GM21576 (cell line): Measurements from ENCODE around the gene SCN1B.
"Not testable (repeated sequence)": the region's sequence is repeated elsewhere in the genome, so short reads cannot be mapped to it uniquely, and the experiment has no call there.

ENCODE experiments used
- ATAC-seq: cut with Tn5 transposase; IDR thresholded peaks from one replicate; pipeline ENCODE4 v1.9.1; 2021; ENCODE audit warnings: mild to moderate bottlenecking, moderate library complexity; ENCODE audit not compliant: unreplicated experiment

Gene SCN1B

GRCh38 chr19:35000647-35001501, 29.4 kb upstream of the SCN1B start:
- ATAC-seq = no peak

DNA sequence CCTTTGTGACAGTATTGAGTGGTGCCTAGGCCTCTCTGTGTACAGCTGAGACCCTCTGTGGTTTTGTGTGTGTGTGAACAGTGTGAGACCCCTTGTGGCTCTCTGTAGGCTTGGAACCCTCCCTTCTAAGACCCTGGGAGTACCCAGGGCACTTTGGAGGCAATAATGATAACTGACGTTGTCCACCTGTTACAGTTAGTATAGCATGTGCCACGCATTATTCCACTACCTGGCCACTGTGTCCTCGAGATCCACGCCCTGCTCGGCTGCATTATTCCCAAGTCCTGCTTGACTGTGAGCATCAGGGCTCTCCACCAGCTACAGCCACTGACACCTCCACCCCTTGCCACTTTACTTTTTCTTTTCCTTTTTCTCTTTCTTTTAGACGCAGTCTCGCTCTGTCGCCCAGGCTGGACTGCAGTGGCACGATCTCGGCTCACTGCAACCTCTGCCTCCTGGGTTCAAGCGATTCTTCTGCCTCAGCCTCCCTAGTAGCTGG, 28.2 kb upstream of the SCN1B start:
- no peak for ATAC-seq

DNA sequence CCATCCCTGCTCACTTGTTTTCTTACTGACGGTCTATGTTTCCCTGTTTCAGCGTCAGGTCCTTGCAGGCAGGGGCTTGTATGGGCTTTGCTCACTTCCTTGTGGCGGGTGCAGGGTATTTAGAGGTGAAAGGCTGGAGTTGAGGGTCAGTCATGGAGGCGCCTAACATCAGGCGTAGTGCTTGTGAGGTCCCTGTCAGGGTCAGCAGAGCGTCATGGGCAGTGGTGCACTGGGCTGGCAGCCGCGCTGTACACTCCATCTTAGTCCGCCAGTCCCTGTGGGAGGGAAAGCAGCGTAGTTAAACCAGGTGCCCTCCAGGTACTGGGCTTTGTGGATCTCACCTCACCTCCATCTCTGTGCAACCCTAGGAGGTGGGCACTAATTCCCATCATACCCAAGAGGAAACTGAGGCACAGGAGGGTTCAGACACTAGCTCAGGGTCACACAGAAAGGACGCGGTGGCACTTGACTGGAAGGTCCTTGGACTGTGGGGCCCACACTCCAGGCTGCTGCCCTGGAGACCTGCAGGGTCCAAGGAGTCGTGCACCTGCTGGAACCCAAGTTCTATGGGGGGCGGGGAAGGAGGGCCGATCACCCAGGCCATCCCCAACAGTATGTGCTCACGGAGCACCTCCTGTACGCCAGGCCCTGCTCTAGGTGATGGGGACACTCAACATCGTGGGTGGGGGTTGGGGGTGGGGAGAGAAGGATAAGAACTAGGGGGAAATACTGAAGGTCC, 25.6 kb upstream of the SCN1B start:
- no peak for ATAC-seq

- no peak for ATAC-seq
Measured at GRCh38 chr19:35005256-35005977, 24.9 kb upstream of the SCN1B start.

- ATAC-seq = not testable (repeated sequence)
Measured at GRCh38 chr19:35006007-35006341, 24.3 kb upstream of the SCN1B start.

- no peak for ATAC-seq
Measured at GRCh38 chr19:35006342-35006998, 23.8 kb upstream of the SCN1B start.

DNA sequence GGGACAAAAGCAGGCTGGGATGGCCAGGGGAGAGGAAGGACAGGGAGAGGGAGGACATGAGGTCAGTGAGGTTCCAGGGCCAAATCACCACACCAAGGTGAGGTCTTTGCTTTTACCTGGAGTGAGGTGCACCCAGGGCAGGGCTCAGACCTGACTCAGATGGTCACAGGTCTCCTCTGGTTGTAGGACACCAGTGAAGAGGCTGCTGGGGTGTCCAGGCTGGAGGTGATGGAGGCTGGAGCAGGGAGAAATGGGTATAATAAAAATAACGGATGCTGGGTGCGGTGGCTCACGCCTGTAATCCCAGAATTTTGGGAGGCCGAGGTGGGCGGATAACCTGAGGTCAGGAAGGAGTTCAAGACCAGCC, 23.3 kb upstream of the SCN1B start:
- ATAC-seq = no peak

GRCh38 chr19:35007427-35007826, 22.8 kb upstream of the SCN1B start:
- not testable (repeated sequence) for ATAC-seq

DNA sequence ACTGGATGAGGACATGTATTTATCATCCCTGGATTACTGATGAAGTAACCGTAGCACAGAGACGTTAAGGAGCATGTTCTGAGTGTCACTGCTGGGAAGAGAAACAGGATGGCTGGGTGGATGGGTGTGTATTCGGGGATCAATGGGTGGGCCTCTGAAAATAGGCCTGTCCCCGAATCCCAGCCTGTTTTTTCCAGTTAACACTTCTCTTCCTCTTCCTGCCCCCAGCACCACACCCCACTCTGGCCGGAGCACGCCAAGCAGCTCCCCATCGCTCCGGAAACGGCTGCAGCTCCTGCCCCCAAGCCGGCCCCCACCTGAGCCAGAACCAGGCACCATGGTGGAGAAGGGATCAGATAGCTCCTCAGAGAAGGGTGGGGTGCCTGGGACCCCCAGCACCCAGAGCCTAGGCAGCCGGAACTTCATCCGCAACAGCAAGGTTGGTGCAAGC, 21.4 kb upstream of the SCN1B start:
- ATAC-seq = no peak

DNA sequence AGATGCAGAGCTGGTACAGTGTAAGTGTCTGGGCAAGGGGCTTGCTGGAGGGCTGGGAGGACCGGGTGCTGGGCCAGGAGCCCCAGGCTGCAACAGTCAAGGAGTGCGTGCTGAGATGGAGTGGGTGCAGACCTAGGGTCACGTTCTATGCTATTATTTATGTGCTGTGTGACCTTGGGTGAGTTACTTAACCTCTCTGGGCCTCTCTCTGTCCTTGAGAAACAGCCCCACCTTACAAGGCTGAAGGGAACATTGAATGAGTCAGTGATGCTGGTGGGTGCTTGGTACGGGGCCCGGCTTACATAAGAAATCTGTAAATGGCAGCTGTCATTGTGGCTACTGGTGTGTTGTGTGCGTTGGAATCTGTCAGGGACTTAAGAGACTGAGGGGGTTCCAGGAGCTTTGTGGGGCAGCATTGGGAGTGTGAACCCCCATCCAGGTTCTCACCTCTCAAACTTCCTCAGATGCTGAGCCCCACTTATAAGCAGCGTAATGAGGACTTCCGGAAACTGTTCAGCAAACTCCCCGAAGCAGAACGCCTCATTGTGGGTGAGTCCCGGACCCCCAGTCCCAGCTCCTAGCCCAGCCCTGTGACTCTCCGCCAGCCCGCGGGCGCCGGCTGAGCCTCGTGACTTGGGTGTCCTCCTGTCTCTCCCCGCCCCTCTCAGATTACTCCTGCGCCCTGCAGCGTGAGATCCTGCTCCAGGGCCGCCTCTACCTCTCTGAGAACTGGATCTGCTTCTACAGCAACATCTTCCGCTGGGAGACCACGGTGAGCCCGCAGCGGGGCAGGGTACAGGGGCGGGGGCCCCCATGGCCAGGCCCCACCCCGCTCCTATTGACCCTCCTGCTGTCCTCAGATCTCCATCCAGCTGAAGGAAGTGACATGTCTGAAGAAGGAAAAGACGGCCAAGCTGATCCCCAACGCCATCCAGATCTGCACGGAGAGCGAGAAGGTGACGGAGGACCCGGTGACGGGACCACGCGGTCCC, 20.6 kb upstream of the SCN1B start:
- ATAC-seq = no peak

DNA sequence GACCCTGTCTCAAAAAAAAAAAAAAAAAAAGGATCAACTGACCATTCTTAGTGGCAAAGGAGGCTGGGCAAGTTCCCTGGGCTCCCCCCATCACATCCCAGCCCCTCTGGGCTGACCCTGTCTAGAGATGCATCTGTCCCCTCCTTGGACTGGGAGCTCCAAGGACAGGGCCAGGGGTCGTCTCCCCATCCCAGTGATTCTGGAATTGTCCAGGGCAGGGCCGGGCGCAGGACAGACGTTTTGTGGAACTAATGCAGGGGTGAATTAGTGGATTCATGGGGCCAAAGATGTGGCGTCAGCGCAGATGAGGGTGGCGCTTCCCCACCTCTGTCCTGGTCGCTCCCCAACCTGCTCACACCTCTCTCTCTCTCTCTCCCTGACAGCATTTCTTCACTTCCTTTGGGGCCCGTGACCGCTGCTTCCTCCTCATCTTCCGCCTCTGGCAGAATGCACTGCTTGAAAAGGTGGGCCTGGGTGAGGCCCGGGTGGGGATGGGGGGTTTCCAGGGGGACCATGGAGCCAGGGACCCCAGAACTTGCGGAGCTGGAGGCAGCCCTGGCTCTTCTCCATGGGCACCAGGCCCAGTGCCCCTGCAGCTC, 19.1 kb upstream of the SCN1B start:
- ATAC-seq = no peak

GRCh38 chr19:35011737-35012682, 18.3 kb upstream of the SCN1B start:
- ATAC-seq = no peak

GRCh38 chr19:35013041-35013819, 17.0 kb upstream of the SCN1B start:
- ATAC-seq = no peak

GRCh38 chr19:35013820-35014754, 16.2 kb upstream of the SCN1B start:
- no peak for ATAC-seq

GRCh38 chr19:35014774-35015173, 15.5 kb upstream of the SCN1B start:
- not testable (repeated sequence) for ATAC-seq

GRCh38 chr19:35015270-35015953, 14.9 kb upstream of the SCN1B start:
- no peak for ATAC-seq
